Measurements from ENCODE around the gene C4orf33.

C4orf33 gene

DNA sequence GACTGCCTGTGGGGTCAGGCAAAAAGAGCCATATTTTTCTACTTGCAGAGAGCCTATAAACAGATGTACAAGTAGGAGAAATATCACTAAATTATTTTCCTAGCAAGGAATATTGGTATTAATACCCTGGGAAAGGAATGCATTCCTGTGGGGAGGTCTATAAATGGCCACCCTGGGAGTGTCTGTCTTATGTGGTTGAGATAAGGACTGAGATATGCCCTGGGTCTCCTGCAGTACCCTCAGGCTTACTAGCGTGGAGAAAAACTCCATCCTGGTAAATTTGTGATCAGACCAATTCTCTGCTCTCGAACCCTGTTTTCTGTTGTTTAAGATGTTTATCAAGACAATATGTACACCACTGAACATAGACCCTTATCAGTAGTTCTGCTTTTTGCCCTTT is 35.4 kb downstream of the C4orf33 start:
- DNase-seq = no peak

DNA sequence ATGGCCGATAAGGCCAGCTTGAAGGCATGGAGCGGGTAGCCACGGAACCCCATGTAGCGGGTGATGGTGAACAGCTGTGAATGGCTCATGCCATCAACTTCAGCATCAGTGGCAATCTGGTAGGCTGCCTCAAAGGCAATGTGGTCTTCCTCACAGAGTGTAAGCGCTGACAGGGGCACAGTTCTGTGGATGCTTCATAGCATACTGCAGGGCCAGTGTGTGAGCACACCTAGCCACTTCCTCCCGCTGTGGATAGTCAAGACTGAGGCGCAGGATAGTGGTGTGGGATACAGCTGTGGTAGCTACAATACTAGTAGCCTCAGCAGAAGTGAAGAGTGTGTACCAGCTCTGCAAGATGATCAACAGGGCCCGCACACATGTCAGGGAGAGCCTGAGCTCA is 40.5 kb downstream of the C4orf33 start:
- no peak for DNase-seq

DNA sequence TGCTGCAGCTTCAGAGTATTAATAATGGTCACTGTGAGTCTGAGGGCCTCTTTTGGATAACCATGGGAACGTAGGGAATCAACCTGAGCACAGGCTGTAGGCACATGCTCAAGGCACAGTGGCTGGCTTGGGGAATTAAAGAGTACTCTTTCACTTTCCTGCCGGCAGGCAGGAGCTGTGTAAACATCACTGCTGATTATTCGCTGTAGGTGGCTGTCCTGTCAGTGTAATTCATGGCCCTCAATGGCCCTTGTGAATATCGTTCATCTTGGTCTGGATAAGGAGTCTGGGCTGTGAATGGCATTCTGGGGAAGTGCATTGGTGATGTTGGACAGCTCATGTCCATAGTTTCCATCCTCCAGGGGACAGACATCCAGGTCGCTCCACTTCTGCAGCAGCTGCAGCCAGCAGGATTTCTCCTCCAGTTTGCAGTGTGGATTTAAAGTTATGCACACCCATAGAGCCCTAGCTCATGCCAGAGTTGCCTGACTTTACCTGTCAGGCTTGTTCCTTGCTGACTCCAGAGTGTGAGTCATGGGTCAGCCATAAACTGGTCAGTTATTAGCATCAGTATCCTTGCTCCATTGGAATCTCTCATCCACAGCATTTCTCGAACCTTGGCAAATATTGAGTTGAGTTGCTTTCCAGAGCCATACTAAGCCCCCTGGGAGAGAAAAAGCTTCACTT is 43.0 kb downstream of the C4orf33 start:
- no peak for DNase-seq

DNA sequence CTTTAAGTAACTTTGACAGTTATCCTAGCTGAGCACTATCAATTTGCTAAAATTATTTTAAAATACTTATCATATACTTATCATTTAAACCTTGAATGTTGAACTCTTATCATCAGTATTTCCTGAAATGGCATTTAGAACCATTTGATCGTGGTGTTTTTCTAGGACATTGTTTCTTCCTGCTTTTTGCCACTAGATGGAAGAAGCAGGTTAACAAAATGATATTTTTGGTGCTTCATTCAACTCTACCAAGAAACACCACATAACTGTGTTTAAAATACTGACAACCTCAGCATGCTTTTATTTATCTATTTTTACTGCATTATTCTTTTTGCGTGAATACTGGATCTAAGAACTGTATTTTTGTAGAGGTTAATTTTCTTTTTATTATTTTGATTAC is 44.6 kb downstream of the C4orf33 start:
- no peak for DNase-seq

DNA sequence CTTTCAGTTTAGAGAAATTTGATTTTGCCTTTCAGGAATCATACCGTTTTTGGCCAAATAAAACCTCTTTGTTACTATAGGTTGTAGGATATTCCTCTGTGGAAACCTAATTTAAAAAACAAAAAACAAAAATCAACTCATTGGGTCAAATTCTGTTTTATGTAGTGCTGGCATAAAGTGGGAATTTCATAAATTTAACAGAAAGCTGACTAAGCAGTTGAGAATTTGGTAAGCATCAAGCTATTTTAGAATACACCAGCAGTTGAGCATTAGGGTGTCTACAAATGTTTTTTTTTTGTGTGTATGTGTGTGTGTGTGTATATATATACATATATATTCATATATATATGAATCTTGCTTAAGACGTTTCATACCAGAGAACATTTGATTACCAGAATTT is 47.4 kb downstream of the C4orf33 start:
- no peak for DNase-seq

DNA sequence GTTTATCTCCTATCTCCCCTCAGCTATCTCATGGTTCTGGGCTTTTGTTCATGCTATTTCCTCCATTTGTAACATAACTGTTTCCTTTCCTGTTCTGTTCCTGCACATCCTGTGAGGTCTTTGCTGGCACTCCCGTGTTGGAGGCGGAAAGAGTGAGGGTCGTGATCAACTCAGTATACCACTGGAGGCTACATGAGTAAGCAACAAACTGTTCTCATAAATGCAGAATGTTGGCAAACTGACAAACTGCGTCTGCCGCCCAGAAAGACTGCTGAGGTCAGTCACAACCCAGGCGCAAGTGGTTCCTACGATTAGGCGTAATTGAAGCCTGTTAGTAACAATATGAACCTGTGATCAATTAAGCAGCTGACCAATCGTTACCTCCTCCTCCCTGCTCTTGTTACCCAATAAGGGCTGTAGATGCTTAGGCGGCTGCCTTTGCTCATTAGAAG is 48.8 kb downstream of the C4orf33 start:
- DNase-seq = no peak

DNA sequence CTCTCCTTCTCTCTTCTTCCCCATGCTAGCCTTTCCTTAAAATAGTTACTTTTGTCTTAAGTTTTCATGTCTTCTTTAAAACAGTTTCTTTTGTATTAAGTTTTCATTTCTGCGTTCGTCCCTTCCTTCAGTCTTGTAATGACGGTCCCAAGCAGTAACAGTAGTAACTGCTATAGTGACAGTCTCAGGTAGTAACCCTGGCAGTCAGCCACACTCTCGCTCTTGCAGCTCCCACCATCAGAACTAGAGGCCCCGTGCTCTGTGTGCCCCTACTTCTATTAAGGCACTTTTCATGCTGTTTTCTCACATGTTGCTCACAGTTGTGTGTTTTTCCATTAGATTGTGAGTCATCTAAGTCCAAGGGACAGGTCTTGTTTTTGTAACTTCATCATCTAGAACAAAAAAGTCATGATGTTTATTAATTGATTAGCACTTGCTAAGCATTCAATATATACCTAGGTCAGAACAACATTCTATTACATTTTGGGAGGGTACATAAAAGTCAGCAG is 49.3 kb downstream of the C4orf33 start:
- no peak for DNase-seq

DNA sequence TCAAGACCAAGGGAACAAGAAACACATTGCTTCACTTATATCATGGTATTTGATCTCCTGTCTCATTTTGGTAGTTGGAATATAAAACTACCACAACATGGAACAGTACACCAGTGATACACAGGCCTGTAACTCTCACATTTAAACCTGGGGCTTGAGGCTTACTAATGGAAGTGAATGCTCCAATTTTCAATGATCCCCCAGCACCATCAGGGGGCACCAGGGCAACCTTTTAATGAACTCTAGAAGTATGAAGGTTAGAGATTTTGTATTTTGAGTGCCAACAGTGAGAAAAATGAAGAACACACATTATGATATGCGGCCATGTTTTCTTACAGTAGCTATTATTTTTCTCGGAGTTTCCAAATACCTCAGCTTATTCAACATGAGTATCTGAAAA is 50.7 kb downstream of the C4orf33 start:
- DNase-seq = no peak

DNA sequence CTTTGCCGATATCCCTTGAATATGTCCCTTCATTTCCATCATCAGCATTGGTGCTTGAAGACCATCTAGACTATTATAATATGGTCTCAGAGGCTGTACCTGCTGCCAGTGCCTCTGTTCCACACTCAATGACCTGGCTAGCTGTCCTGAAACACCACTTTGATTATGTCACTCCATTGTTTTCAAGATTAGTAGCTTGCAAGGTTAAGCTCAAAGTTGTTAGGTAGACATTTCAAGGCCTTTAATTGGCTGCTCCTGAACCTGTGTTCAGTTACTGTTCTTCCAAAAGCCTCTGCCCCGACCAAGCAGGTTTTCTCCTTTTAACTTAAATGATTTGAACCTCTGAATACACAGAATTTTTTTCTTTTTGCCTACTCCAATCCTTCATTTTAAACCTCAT is 52.9 kb downstream of the C4orf33 start:
- DNase-seq = no peak

DNA sequence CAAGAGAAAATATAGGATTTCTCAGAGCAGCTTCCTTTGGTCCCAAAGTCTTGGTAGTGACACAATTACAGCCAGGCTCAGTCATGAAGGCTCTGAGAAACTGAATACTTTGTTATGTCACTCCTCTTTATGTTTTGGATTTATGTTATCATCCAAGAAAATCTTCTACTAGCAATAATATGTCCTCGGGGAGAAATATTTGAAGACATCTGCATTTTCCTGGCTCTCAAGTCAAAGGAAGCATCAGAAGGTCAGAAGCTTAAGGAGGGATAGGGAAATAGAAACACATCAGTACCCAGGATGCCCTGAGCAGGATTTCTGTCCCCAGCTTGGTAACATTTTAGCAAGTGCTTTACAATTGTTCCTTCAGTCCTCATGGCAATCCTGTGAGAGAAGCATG is 54.0 kb downstream of the C4orf33 start:
- DNase-seq = no peak

DNA sequence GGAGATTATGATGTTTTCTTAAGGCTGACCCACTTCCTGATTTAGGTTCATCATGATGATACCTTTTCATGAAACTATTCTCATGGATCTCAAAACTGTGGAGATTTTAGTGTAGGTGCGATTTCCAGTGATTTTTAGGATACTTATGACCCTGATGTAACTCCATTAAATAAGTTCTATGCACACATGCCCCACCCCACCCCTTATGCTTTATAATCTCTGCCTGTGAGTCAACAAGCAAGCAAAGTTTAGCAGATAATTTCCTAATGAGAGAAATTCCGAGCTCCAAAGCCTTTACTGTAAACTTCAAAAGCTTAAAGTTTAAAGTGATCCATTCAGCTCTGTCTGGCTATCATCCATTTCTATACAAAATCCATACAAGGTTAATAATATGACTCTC is 56.4 kb downstream of the C4orf33 start:
- no peak for DNase-seq

DNA sequence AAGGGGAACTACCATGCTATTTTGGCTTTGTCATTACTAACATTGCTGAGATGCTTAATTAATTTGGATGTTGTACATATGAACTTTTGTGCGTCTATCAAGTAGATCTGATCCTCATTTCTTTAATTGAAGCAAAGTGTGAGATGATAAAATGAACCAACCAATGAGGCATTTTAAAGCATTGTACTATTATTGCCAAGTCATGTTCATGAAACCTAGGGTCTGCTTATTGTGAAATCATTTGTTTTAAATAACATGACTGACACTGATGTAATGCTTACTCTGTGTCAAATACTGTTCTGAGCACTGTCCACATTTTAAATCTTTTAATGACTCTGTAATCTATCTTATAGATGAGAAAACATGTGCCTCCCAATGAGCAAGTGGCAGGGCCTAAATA is 57.7 kb downstream of the C4orf33 start:
- no peak for DNase-seq

DNA sequence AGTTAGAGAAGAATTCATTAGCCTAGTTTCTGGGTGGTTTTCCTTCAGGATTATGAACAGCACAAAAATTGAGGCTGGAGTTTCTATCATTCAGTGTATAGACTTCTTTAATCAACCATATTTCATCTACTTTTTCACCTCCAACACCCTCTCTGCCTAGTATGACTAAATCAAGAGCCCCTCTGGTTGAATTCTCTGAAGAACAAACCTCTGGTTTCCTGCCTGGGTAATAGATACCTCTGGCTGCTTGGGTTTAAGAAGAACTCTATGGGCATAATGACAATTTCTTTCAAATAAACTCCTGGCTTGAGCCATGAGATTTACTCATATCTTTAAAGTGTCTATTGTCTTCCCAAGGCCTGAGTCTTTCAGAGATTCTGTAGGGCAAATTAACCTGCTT is 66.5 kb downstream of the C4orf33 start:
- no peak for DNase-seq

DNA sequence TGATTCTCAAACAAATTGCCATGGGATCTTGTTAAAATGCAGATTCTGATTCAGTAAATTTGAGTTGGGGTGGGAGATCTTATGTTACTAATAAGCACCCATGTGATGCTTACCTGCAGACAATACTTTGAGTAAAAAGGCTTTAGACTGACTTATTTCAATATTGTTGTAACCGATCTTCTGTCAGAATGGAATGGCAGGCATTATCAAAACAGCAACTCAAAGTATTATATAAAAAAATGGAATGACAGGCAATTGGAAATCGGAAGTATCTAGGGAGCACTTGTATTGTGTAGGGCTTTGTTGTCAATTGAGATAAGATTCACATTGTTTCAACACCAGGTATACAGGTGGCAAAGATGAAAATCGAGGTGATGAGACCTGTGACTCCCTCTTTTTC is 67.5 kb downstream of the C4orf33 start:
- no peak for DNase-seq

DNA sequence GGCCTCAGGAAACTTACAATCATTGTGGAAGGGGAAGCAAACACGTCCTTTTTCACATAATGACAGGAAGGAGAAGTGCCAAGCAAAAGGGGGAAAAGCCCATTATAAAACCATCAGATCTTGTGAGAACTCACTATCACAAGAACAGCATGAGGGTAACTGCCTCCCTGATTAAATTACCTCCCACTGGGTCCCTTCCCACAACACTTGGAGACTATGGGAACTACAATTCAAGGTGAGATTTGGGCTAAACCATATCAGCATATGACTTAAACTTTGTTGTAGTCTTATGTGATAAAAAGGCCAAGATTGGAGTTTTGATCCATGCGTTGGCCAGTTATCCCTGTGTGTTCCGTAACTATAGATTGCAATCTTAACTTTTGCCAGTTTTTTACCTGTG is 68.3 kb downstream of the C4orf33 start:
- DNase-seq = no peak

All from NCI-H1105 (cell line).